ENCODE measurements around the gene C19orf47. TPM values are rescaled to one million over a fixed set of nuclear protein-coding genes. Genes with fewer than 3 reads are reported as not detected.
"Not testable (repeated sequence)": the region's sequence is repeated elsewhere in the genome, so short reads cannot be mapped to it uniquely, and the experiment has no call there.

The C19orf47 gene
- total RNA-seq, 1 experiment from 2014 or later = 11.6 TPM

- H3K9me3 ChIP-seq (replicated peaks) = no peaks in the 10 kb centered on the region
- H3K27ac ChIP-seq = no peak overlapping the region
- H3K27me3 ChIP-seq (replicated peaks) = no peaks in the 10 kb centered on the region
- DNase-seq (ENCODE audit: low read depth in 1 of 2, low spot score in 2 of 2) = no peak
- no peaks in the 10 kb centered on the region for H3K36me3 ChIP-seq
- H3K4me1 ChIP-seq (replicated peaks) = no peaks in the 10 kb centered on the region
- H3K4me3 ChIP-seq = no peak overlapping the region
Observed at GRCh38 chr19:40383668-40384248, 35.6 kb upstream of the C19orf47 start.

GRCh38 chr19:40381321-40381720, 33.1 kb upstream of the C19orf47 start:
- no peak overlapping the region for H3K27ac ChIP-seq
- no peak for DNase-seq (ENCODE audit: low read depth in 1 of 2, low spot score in 2 of 2)
- no peaks in the 10 kb centered on the region for H3K4me1 ChIP-seq (replicated peaks)
- H3K9me3 ChIP-seq (replicated peaks) = no peaks in the 10 kb centered on the region
- no peaks in the 10 kb centered on the region; the same call in 1 of the 2 replicates for H3K36me3 ChIP-seq
- no peak overlapping the region for H3K4me3 ChIP-seq
- H3K27me3 ChIP-seq (replicated peaks) = no peaks in the 10 kb centered on the region

DNA sequence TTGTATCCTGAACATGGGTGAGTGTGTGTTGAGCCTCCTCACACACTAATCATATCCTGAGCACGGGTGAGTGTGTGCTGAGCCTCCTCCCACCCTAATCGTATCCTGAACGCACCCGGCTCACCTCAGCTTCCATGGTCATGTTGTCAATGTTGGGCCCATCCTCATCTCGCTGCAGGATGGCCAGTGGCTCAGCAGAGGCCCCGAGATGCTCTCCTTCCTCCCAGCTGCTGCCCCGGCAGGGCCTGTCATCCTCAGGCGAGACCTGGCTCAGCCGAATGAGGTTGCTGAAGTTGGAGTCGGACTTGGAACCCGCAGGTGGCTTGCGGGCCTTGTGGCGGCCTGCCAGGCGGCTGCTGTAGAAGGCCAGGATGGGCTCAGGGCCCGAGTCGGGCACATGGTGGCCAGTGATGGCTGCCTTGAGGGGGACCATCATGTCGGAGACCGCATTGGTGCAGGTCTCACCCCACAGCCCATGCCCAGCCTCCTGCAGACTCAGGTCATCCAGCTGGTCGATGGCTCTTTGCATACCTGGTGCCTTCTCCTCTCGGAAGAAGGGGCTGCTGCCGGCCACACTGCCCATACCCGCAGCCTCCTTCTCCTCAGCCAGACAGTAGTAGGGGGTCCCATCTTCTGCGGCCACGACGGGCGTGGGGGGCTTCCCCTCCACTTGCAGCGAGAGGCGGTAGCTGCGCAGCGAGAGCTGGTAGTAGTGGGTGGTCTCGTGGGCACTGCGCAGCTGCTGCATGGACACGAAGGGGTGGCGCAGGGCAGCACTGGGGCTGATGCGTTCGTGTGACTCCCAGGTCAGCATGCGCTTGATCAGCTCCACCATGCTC, 32.2 kb upstream of the C19orf47 start:
- H3K4me1 ChIP-seq (replicated peaks) = no peaks in the 10 kb centered on the region
- no peak overlapping the region for H3K27ac ChIP-seq
- DNase-seq (ENCODE audit: low read depth in 1 of 2, low spot score in 2 of 2) = no peak
- H3K4me3 ChIP-seq = no peak overlapping the region
- H3K9me3 ChIP-seq (replicated peaks) = no peaks in the 10 kb centered on the region
- H3K27me3 ChIP-seq (replicated peaks) = no peaks in the 10 kb centered on the region
- no peaks in the 10 kb centered on the region; the same call in 1 of the 2 replicates for H3K36me3 ChIP-seq

GRCh38 chr19:40379446-40380198, 31.4 kb upstream of the C19orf47 start:
- H3K4me3 ChIP-seq = no peak overlapping the region
- no peaks in the 10 kb centered on the region; the same call in 1 of the 2 replicates for H3K36me3 ChIP-seq
- no peak for DNase-seq (ENCODE audit: low read depth in 1 of 2, low spot score in 2 of 2)
- H3K4me1 ChIP-seq (replicated peaks) = no peaks in the 10 kb centered on the region
- no peaks in the 10 kb centered on the region for H3K27me3 ChIP-seq (replicated peaks)
- no peaks in the 10 kb centered on the region for H3K9me3 ChIP-seq (replicated peaks)
- H3K27ac ChIP-seq = no peak overlapping the region

DNA sequence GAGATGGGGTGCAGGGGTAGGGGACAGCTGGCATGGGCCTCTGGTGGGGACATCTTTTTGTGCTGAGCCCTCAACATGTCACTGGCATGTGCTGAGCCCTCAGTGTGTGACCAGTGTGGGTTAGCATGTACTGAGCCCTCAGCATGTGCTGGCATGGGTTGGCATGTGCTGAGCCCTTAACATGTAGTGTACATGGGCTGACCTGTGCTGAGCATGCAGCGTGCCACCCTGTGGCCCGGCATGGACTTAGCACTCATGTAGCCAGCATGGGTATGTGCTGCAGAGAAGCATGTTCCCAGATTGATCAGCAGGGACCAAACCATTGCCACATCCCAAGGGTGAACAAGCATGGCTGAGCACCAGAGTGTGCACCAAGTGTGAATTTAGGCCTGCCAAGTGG, 30.3 kb upstream of the C19orf47 start:
- H3K27ac ChIP-seq = no peak overlapping the region
- no peak overlapping the region for H3K4me3 ChIP-seq
- H3K9me3 ChIP-seq (replicated peaks) = no peaks in the 10 kb centered on the region
- H3K36me3 ChIP-seq = no peaks in the 10 kb centered on the region; the same call in 1 of the 2 replicates
- no peak for DNase-seq (ENCODE audit: low read depth in 1 of 2, low spot score in 2 of 2)
- no peaks in the 10 kb centered on the region for H3K27me3 ChIP-seq (replicated peaks)
- no peaks in the 10 kb centered on the region for H3K4me1 ChIP-seq (replicated peaks)

GRCh38 chr19:40377876-40378385, 29.7 kb upstream of the C19orf47 start:
- no peaks in the 10 kb centered on the region for H3K27me3 ChIP-seq (replicated peaks)
- no peaks in the 10 kb centered on the region for H3K4me1 ChIP-seq (replicated peaks)
- no peak overlapping the region for H3K27ac ChIP-seq
- H3K4me3 ChIP-seq = no peak overlapping the region
- H3K36me3 ChIP-seq = no peaks in the 10 kb centered on the region; the same call in 1 of the 2 replicates
- H3K9me3 ChIP-seq (replicated peaks) = no peaks in the 10 kb centered on the region
- DNase-seq (ENCODE audit: low read depth in 1 of 2, low spot score in 2 of 2) = no peak

GRCh38 chr19:40376286-40376862, 28.2 kb upstream of the C19orf47 start:
- Histone ChIP-seq H3K27me3 (replicated peaks) (no peaks in the 10 kb centered on the region), H3K4me3 (no peak overlapping the region), H3K27ac (no peak overlapping the region), H3K9me3 (replicated peaks) (no peaks in the 10 kb centered on the region), H3K4me1 (replicated peaks) (no peaks in the 10 kb centered on the region), H3K36me3 (peaks cover 3% of the 10 kb centered on the region; the same call in 1 of the 2 replicates)
- DNase-seq (ENCODE audit: low read depth in 1 of 2, low spot score in 2 of 2) = no peak

GRCh38 chr19:40374084-40374483, 25.9 kb upstream of the C19orf47 start:
- Histone ChIP-seq H3K27me3 (replicated peaks) (no peaks in the 10 kb centered on the region), H3K4me1 (replicated peaks) (no peaks in the 10 kb centered on the region), H3K4me3 (no peak overlapping the region), H3K27ac (no peak overlapping the region), H3K9me3 (replicated peaks) (no peaks in the 10 kb centered on the region), H3K36me3 (peaks cover 7% of the 10 kb centered on the region)
- DNase-seq (ENCODE audit: low read depth in 1 of 2, low spot score in 2 of 2) = no peak

GRCh38 chr19:40371802-40372122, 23.6 kb upstream of the C19orf47 start:
- no peaks in the 10 kb centered on the region for H3K4me1 ChIP-seq (replicated peaks)
- H3K36me3 ChIP-seq = peaks cover 11% of the 10 kb centered on the region
- no peaks in the 10 kb centered on the region for H3K27me3 ChIP-seq (replicated peaks)
- no peak overlapping the region for H3K4me3 ChIP-seq
- H3K27ac ChIP-seq = no peak overlapping the region
- DNase-seq (ENCODE audit: low read depth in 1 of 2, low spot score in 2 of 2) = no peak
- H3K9me3 ChIP-seq (replicated peaks) = no peaks in the 10 kb centered on the region

DNA sequence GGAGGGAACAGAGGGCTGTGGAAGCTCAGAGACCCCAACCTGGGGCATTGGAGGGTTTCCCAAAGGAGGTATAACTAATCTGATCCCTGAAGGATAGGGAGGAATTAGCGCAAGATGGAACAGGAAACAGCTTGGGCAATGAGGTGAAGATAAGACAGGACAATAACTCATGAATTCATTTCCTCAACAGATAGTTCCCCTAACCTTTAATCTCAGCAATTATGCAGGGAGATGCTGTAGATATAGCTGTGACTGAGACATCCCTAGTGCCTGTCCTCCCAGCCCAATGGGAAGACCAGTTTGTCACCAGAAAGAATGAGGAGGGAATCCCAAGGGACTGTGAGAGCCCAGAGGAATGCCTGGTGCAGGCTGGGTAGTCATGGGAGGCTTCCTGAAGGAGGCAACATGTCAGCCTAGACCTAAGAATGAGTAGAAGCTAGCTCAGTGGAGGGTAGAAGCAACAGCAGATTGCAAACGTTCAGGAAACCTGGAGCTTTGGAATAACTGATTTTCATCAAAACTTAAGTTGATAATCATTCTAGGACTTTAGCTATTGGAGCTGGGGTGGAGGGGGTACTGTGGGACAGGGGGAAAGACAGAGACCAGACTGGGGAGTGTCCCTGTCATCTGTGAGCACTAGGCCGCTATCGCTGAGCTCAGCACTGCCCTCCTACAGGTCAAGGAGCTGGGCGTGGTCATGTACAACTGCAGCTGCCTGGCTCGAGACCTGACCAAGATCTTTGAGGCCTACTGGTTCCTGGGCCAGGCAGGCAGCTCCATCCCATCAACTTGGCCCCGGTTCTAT, 23.0 kb upstream of the C19orf47 start:
- peaks cover 14% of the 10 kb centered on the region for H3K36me3 ChIP-seq
- H3K27me3 ChIP-seq (replicated peaks) = no peaks in the 10 kb centered on the region
- H3K9me3 ChIP-seq (replicated peaks) = no peaks in the 10 kb centered on the region
- H3K4me1 ChIP-seq (replicated peaks) = no peaks in the 10 kb centered on the region
- no peak overlapping the region for H3K4me3 ChIP-seq
- no peak overlapping the region for H3K27ac ChIP-seq
- DNase-seq (ENCODE audit: low read depth in 1 of 2, low spot score in 2 of 2) = no peak

GRCh38 chr19:40370253-40370652, 22.1 kb upstream of the C19orf47 start:
- not testable (repeated sequence) for H3K4me1 ChIP-seq (replicated peaks); H3K9me3 ChIP-seq (replicated peaks)
- peaks cover 14% of the 10 kb centered on the region for H3K36me3 ChIP-seq

DNA sequence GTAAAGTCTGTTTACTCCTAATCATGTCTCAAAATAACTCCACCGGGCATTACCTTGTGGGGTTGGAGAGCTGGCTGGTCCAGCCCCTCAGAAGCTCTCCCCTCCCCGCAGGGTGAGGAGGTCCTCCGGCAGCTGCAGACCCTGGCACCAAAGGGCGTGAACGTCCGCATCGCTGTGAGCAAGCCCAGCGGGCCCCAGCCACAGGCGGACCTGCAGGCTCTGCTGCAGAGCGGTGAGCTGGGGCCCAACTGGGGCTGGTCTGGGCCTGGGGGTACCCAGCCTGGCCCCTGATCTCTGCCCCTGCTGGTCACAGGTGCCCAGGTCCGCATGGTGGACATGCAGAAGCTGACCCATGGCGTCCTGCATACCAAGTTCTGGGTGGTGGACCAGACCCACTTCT, 21.6 kb upstream of the C19orf47 start:
- Histone ChIP-seq H3K4me1 (replicated peaks) (peaks cover 4% of the 10 kb centered on the region; the same call in 1 of the 2 replicates), H3K36me3 (peaks cover 14% of the 10 kb centered on the region), H3K27me3 (replicated peaks) (no peaks in the 10 kb centered on the region), H3K4me3 (no peak overlapping the region), H3K27ac (no peak overlapping the region), H3K9me3 (replicated peaks) (no peaks in the 10 kb centered on the region)
- DNase-seq (ENCODE audit: low read depth in 1 of 2, low spot score in 2 of 2) = no peak

More at GRCh38 chr19:40370253-40370652, 22.1 kb upstream of the C19orf47 start:
- DNase-seq (ENCODE audit: low read depth in 1 of 2, low spot score in 2 of 2); H3K27ac ChIP-seq; H3K27me3 ChIP-seq (replicated peaks); H3K4me3 ChIP-seq: not testable (repeated sequence)
